Coronary artery (tissue), 2 donors: ENCODE data around the gene TOB1.

Source experiments
- DNase-seq: peaks from one replicate; pipeline ENCODE4 v3.0.0-alpha.2; 2017; ENCODE audit warnings: low spot score
- H3K27ac ChIP-seq, 2 donors: fragments of 200-600 bp; sonication (generic); one replicate each; pipeline ENCODE4 v1.5.1; 2016 to 2019
- H3K4me3 ChIP-seq: fragments of 200-600 bp; sonication (generic); 2 replicates; pipeline ENCODE4 v1.5.1; 2016; ENCODE audit warnings: mild to moderate bottlenecking, moderate library complexity
- CTCF ChIP-seq: fragments of 200-600 bp; sonication (generic); IDR thresholded peaks from one replicate; pipeline ENCODE4 v1.5.1; 2019; ENCODE audit warnings: antibody characterized with exemption

TOB1 gene

GRCh38 chr17:50834429-50835300 is 31.5 kb downstream of the TOB1 start:
- peak; percentile 73 for DNase-seq
- peak overlapping the region; percentile 67 for H3K4me3 ChIP-seq
- peak overlapping the region in 1 of 2 donors; percentile 26 for H3K27ac ChIP-seq
- no peak for TF ChIP-seq CTCF

- DNase-seq = peak; percentile 68
- H3K27ac ChIP-seq = no peak overlapping the region
- no peak overlapping the region for H3K4me3 ChIP-seq
- no peak for TF ChIP-seq CTCF
Observed at GRCh38 chr17:50833510-50834428, 32.4 kb downstream of the TOB1 start.

GRCh38 chr17:50832864-50833381 is 33.2 kb downstream of the TOB1 start:
- DNase-seq = peak; percentile 60
- no peak for TF ChIP-seq CTCF
- Histone ChIP-seq H3K27ac (no peak overlapping the region), H3K4me3 (no peak overlapping the region)

GRCh38 chr17:50832267-50832863 is 33.8 kb downstream of the TOB1 start:
- Histone ChIP-seq H3K27ac (no peak overlapping the region), H3K4me3 (no peak overlapping the region)
- TF ChIP-seq CTCF = no peak
- DNase-seq = peak; percentile 63

GRCh38 chr17:50831471-50831928 is 34.7 kb downstream of the TOB1 start:
- TF ChIP-seq CTCF = no peak
- no peak overlapping the region for H3K27ac ChIP-seq
- no peak for DNase-seq
- no peak overlapping the region for H3K4me3 ChIP-seq

GRCh38 chr17:50830994-50831393 is 35.2 kb downstream of the TOB1 start:
- DNase-seq = no peak
- no peak for TF ChIP-seq CTCF
- Histone ChIP-seq H3K27ac (no peak overlapping the region), H3K4me3 (no peak overlapping the region)
